K562 (cell line): ENCODE measurements around the gene OLAH. TPM values are rescaled to one million over a fixed set of nuclear protein-coding genes. Genes with fewer than 3 reads are reported as not detected.
A peak's percentile ranks its signal among the peaks of the same experiment; 100 is the strongest.

Source experiments
- ATAC-seq: fragments of 200-7000 bp; cut with Tn5 transposase; 3 replicates; pipeline ENCODE4 v1.9.1; 2020; ENCODE audit warnings: moderate library complexity
- BruUV-seq: library from RNA; stranded (reverse); fragments of 400-500 nt; replicated peaks from 2 replicates; lab custom pipeline; 2021; lab: Mats Ljungman, UMichigan
- CTCF ChIA-PET: fragments of 300-600 bp; formaldehyde crosslinking; extraction: SDS; loops from one replicate; lab custom pipeline; 2021; ENCODE audit warnings: low intra/inter-chr PET ratio; lab: Yijun Ruan, JAX
- POLR2A ChIA-PET: fragments of 300-600, 350-650 bp; sonication (Branson Sonifier 250); formaldehyde crosslinking; extraction: SDS; loops from one replicate; lab custom pipeline; 2021; ENCODE audit warnings: antibody characterized with exemption, inconsistent platforms; lab: Yijun Ruan, JAX
- DNase-seq, 4 experiments: peaks; one replicate each; pipeline versions ENCODE4 v3.0.0 to v3.0.0-alpha.2; 2011 to 2018; ENCODE audit warnings: low spot score in 3 of 4, mixed read lengths in 3 of 4; ENCODE audit errors: extremely low read depth in 1 of 4
- FAIRE-seq: peaks from 2 replicates; lab custom pipeline; 2011; peaks lifted over from hg19 to GRCh38; lab: Jason Lieb, UNC
- H2AFZ ChIP-seq: 2 replicates; pipeline ENCODE4 v1.6.0; 2011; ENCODE audit warnings: low read depth, low read length, control low read depth, inconsistent platforms
- H3K27ac ChIP-seq: fragments of 200-600 bp; 3 replicates; pipeline ENCODE4 v1.8.0; 2011; ENCODE audit warnings: low read depth, mild to moderate bottlenecking, control low read depth, inconsistent platforms, low read length, moderate library complexity, mixed read lengths; ENCODE audit errors: extremely low read depth
- H3K27me3 ChIP-seq, 2 experiments: fragments of 300-600 bp in 1 of 2; 2 replicates in 1 of 2; 3 replicates in 1 of 2; pipeline versions ENCODE4 v1.6.0 to v1.8.0; 2011; ENCODE audit warnings: inconsistent platforms in 2 of 2, low read length in 2 of 2, mild to moderate bottlenecking in 1 of 2, mixed read lengths in 1 of 2, moderate library complexity in 1 of 2; ENCODE audit not compliant: control insufficient read depth in 2 of 2, insufficient read depth in 2 of 2
- H3K36me3 ChIP-seq: fragments of 300-600 bp; 3 replicates; pipeline ENCODE4 v1.8.0; 2011; ENCODE audit warnings: mild to moderate bottlenecking, low read length, inconsistent platforms; ENCODE audit not compliant: control insufficient read depth, insufficient read depth
- H3K4me1 ChIP-seq, 2 experiments: fragments of 200-600 bp in 1 of 2; replicated peaks in 1 of 2; 2 replicates in 1 of 2; 3 replicates in 1 of 2; pipeline versions ENCODE4 v1.5.1 to v1.8.0; 2011; ENCODE audit warnings: inconsistent platforms in 2 of 2, low read length in 2 of 2, mild to moderate bottlenecking in 1 of 2, mixed read lengths in 1 of 2, moderate library complexity in 1 of 2; ENCODE audit not compliant: control insufficient read depth in 2 of 2, insufficient read depth in 2 of 2
- H3K4me2 ChIP-seq: 2 replicates; pipeline ENCODE4 v1.6.1; 2011; ENCODE audit warnings: low read length, control low read depth, inconsistent platforms, mixed read lengths; ENCODE audit not compliant: insufficient read depth
- H3K4me3 ChIP-seq: fragments of 200-600 bp; sonication (generic), shearing (Covaris generic); 2 replicates; pipeline ENCODE4 v1.5.1; 2016; ENCODE audit warnings: control low read depth, inconsistent platforms
- H3K79me2 ChIP-seq: fragments of 200-600 bp; 3 replicates; pipeline ENCODE4 v1.8.0; 2011; ENCODE audit warnings: low read length, inconsistent platforms; ENCODE audit not compliant: control insufficient read depth, insufficient read depth
- H3K9ac ChIP-seq, 2 experiments: 2 replicates each; pipeline versions ENCODE4 v1.6.0 to v1.6.1; 2011; ENCODE audit warnings: low read depth in 2 of 2, low read length in 2 of 2, control low read depth in 1 of 2, inconsistent platforms in 1 of 2, mild to moderate bottlenecking in 1 of 2, mixed read lengths in 1 of 2; ENCODE audit not compliant: insufficient read depth in 1 of 2
- H3K9me1 ChIP-seq: one replicate; pipeline ENCODE4 v1.6.0; 2011; ENCODE audit warnings: inconsistent platforms, mild to moderate bottlenecking, low read length, moderate library complexity; ENCODE audit not compliant: control insufficient read depth, insufficient read depth
- H3K9me3 ChIP-seq: replicated peaks from 2 replicates; pipeline ENCODE4 v1.5.1; 2011; ENCODE audit warnings: low read depth, low read length, inconsistent platforms; ENCODE audit not compliant: control insufficient read depth, insufficient read depth
- H4K20me1 ChIP-seq: replicated peaks from 2 replicates; pipeline ENCODE4 v1.6.1; 2011; ENCODE audit warnings: low read length, inconsistent platforms, mixed read lengths; ENCODE audit not compliant: control insufficient read depth, insufficient read depth
- HEY1 ChIP-seq: fragments of 250-450 bp; sonication (Bioruptor Pico); IDR thresholded peaks from 2 replicates; pipeline ENCODE4 v1.5.0; 2020; ENCODE audit warnings: mild to moderate bottlenecking, moderate library complexity, borderline replicate concordance
- MLLT1 ChIP-seq, 2 experiments: fragments of 450-650 bp; IDR thresholded peaks; 2 replicates each; pipeline ENCODE4 v1.6.1; 2016
- NFYB ChIP-seq: IDR thresholded peaks from 2 replicates; pipeline ENCODE4 v1.6.1; 2011; ENCODE audit warnings: mild to moderate bottlenecking, moderate library complexity; ENCODE audit not compliant: insufficient read length; ENCODE audit errors: extremely low read depth
- NR2C2 ChIP-seq, 2 experiments: fragments of 200-800 bp in 1 of 2; sonication (Bioruptor generic) in 1 of 2; sonication (generic) in 1 of 2; formaldehyde crosslinking in 1 of 2; IDR thresholded peaks; 2 replicates each; pipeline versions ENCODE4 v1.6.1 to v1.8.0; 2016 to 2022; ENCODE audit warnings: mild to moderate bottlenecking in 1 of 2, missing compliant biosample characterization in 1 of 2, missing genetic modification characterization in 1 of 2, missing genetic modification reagents in 1 of 2
- PBX2 ChIP-seq, 2 experiments: IDR thresholded peaks in 1 of 2; conservative IDR thresholded peaks in 1 of 2; 2 replicates each; pipeline ENCODE4 v1.6.1; 2016; ENCODE audit warnings: low read depth in 2 of 2, mild to moderate bottlenecking in 1 of 2, missing compliant biosample characterization in 1 of 2, missing genetic modification characterization in 1 of 2, moderate library complexity in 1 of 2
- SMAD3 ChIP-seq: fragments of 450-650 bp; formaldehyde crosslinking; conservative IDR thresholded peaks from 2 replicates; pipeline ENCODE4 v1.4.0; 2020; ENCODE audit warnings: mild to moderate bottlenecking
- SMARCA5 ChIP-seq: fragments of 450-650 bp; IDR thresholded peaks from 2 replicates; pipeline ENCODE4 v1.6.1; 2016
- STAG1 ChIP-seq: sonication (generic); formaldehyde crosslinking; IDR thresholded peaks from 2 replicates; pipeline ENCODE4 v1.5.0; 2020; ENCODE audit warnings: missing genetic modification reagents, borderline replicate concordance
- TFAM ChIP-seq: fragments of 250-450 bp; sonication (Bioruptor Pico); conservative IDR thresholded peaks from 2 replicates; pipeline ENCODE4 v1.5.0; 2021; ENCODE audit warnings: mild to moderate bottlenecking, moderate library complexity
- ZBTB33 ChIP-seq: sonication (generic); formaldehyde crosslinking; IDR thresholded peaks from 2 replicates; pipeline ENCODE4 v1.8.1; 2023; ENCODE audit warnings: mild to moderate bottlenecking, missing genetic modification reagents
- ZNF175 ChIP-seq: fragments of 200-800 bp; sonication (Bioruptor generic); IDR thresholded peaks from 2 replicates; pipeline ENCODE4 v1.6.1; 2016; ENCODE audit warnings: low read depth, mild to moderate bottlenecking, missing genetic modification characterization, missing compliant biosample characterization
- ZNF212 ChIP-seq: fragments of 450-650 bp; formaldehyde crosslinking; IDR thresholded peaks from 2 replicates; pipeline ENCODE4 v1.4.0; 2020; ENCODE audit warnings: mild to moderate bottlenecking
- WGBS: fragments of 100-300 bp; shearing (Covaris generic); methylation state at CpG from one replicate; pipeline ENCODE4 v1.1.6; 2016; ENCODE audit warnings: low coverage, mixed read lengths; ENCODE audit not compliant: insufficient coverage; ENCODE audit errors: missing lambda C conversion rate; 5-methylcytosine and 5-hydroxymethylcytosine counted together
- in situ Hi-C: fragments of 300-500 bp; cut with MboI; formaldehyde crosslinking; loops from 4 replicates; pipeline ENCODE4 v1.15.0; 2018; ENCODE audit warnings: inconsistent platforms, mixed read lengths
- intact Hi-C: fragments of 100-400 bp; cut with micrococcal nuclease; formaldehyde crosslinking; loops from 2 replicates; pipeline ENCODE4 v1.14.2; 2022
- polyA plus RNA-seq, 8 experiments: library from polyadenylated mRNA; depleted of rRNA in 4 of 8; stranded (reverse) in 5 of 8; unstranded in 3 of 8; fragments of >200 nt; fragmentation: Nextera tagmentation in 2 of 8; fragmentation: Illumina TruSeq in 1 of 8; extraction: Ambion mirVana in 2 of 8; extraction: Trizol in 1 of 8; gene quantifications; 2 replicates each; pipeline versions ENCODE4 v1.2.1 to v1.2.3, GENCODE V29; 2011 to 2014; ENCODE audit warnings: inconsistent platforms in 1 of 8, missing spikeins in 1 of 8
- total RNA-seq, 7 experiments: library from RNA; depleted of rRNA in 6 of 7; stranded (reverse); fragments of >200 nt in 6 of 7; fragmentation: Illumina TruSeq in 2 of 7; extraction: Trizol in 2 of 7; gene quantifications; 2 replicates each; pipeline versions ENCODE4 v1.2.1 to v1.2.3, GENCODE V29; 2011 to 2021; ENCODE audit warnings: low replicate concordance in 1 of 7

OLAH gene
- total and polyA plus RNA-seq, 9 of the 15 experiments (the other 6 are each of a cell fraction or from before 2014, with no cell fraction given), result 0.11 to 0.45 (median 0.18) TPM; not detected in 3

- TF ChIP-seq HEY1 (CRISPR knock-in tag) (no peak), SMARCA5 (no peak), TFAM (CRISPR knock-in tag) (no peak), STAG1 (peak; percentile 52; the same call in 1 of the 2 replicates)
These were observed 62.7 kb downstream of the OLAH start (continued) for GRCh38 chr10:15106352-15107013.

- ChIA-PET POLR2A (no interaction called here), CTCF (no interaction called here)
- H3K4me1 ChIP-seq, result no peaks in the 10 kb centered on the region
- BruUV-seq, result no TSS peak
- no peaks in the 10 kb centered on the region for H3K27me3 ChIP-seq
- no peaks in the 10 kb centered on the region for H4K20me1 ChIP-seq
- intact Hi-C loops (no loop called here), in situ Hi-C loops (no loop called here)
- no peak overlapping the region for H2AFZ ChIP-seq
- DNase-seq, result no peak
- FAIRE-seq, result no peak
- no peak overlapping the region for H3K4me3 ChIP-seq
- peaks cover 22% of the 10 kb centered on the region; the same call in 2 of the 3 replicates for H3K36me3 ChIP-seq
- WGBS, result 93% methylated on average over 11 of the region's 13 CpGs
- ATAC-seq, result 0 out of 3 replicates have a peak, but pooled peaks have one; percentile 25
- H3K27ac ChIP-seq, result no peak overlapping the region
- no peaks in the 10 kb centered on the region; the same call in 1 of the 2 replicates for H3K9me3 ChIP-seq
- H3K79me2 ChIP-seq, result no peaks in the 10 kb centered on the region
- H3K4me2 ChIP-seq, result no peak overlapping the region
- no peak overlapping the region for H3K9ac ChIP-seq
- no peak for TF ChIP-seq PBX2 (CRISPR knock-in tag; IDR thresholded peaks at IDR 0.05; ENCODE audit: low read depth)
- no peak for TF ChIP-seq PBX2 (tag; conservative IDR thresholded peaks at IDR 0.05; ENCODE audit: low read depth)
- no peak for TF ChIP-seq MLLT1 (IDR thresholded peaks at IDR 0.05)
- TF ChIP-seq SMAD3 (CRISPR knock-in tag), result no peak
- TF ChIP-seq ZBTB33 (CRISPR knock-in tag), result peak; percentile 89
- no peak for TF ChIP-seq ZNF212 (CRISPR knock-in tag)
- TF ChIP-seq NFYB, result no peak
- TF ChIP-seq NR2C2 (CRISPR knock-in tag; IDR thresholded peaks at IDR 0.05), result no peak
- TF ChIP-seq NR2C2 (tag; IDR thresholded peaks at IDR 0.05), result no peak
- no peak for TF ChIP-seq ZNF175 (CRISPR knock-in tag)
- TF ChIP-seq, all 486 proteins: peak for 1
- no peaks in the 10 kb centered on the region for H3K9me1 ChIP-seq
These were observed 68.9 kb downstream of the OLAH start for GRCh38 chr10:15112657-15113056.
